Loucy (cell line): Measurements from ENCODE around the gene SCYGR8.

Experiments used
- H2AFZ ChIP-seq: fragments of 200-600 bp; sonication (generic); 2 replicates; pipeline ENCODE4 v1.6.0; 2016; ENCODE audit warnings: antibody characterized with exemption, mild to moderate bottlenecking, low read length, moderate library complexity
- H3F3A ChIP-seq: fragments of 200-600 bp; 2 replicates; pipeline ENCODE4 v1.6.0; 2016; ENCODE audit warnings: antibody characterized with exemption, low read depth, mild to moderate bottlenecking
- H3K27me3 ChIP-seq: fragments of 200-600 bp; sonication (generic); 2 replicates; pipeline ENCODE4 v1.6.1; 2014; ENCODE audit warnings: low read length, mild to moderate bottlenecking; ENCODE audit not compliant: insufficient read depth, poor library complexity, severe bottlenecking
- H3K36me3 ChIP-seq: fragments of 200-600 bp; sonication (generic); 2 replicates; pipeline ENCODE4 v1.6.1; 2016; ENCODE audit warnings: low read length; ENCODE audit not compliant: insufficient read depth
- H3K4me1 ChIP-seq: fragments of 200-600 bp; sonication (generic); 2 replicates; pipeline ENCODE4 v1.5.1; 2014; ENCODE audit warnings: low read length, mild to moderate bottlenecking; ENCODE audit not compliant: insufficient read depth, poor library complexity, severe bottlenecking
- H3K4me2 ChIP-seq: fragments of 200-600 bp; sonication (generic); 2 replicates; pipeline ENCODE4 v1.6.0; 2014; ENCODE audit warnings: antibody characterized with exemption, low read length, low read depth, mild to moderate bottlenecking; ENCODE audit not compliant: poor library complexity, severe bottlenecking
- H3K4me3 ChIP-seq: fragments of 200-600 bp; sonication (generic); 2 replicates; pipeline ENCODE4 v1.5.1; 2014; ENCODE audit warnings: low read length, mild to moderate bottlenecking, mixed read lengths; ENCODE audit not compliant: poor library complexity, severe bottlenecking
- H3K79me2 ChIP-seq: fragments of 200-600 bp; sonication (generic); 2 replicates; pipeline ENCODE4 v1.6.1; 2014; ENCODE audit warnings: low read length; ENCODE audit not compliant: insufficient read depth
- H3K9ac ChIP-seq: fragments of 200-600 bp; sonication (generic); 2 replicates; pipeline ENCODE4 v1.6.0; 2014; ENCODE audit warnings: mild to moderate bottlenecking, low read depth, low read length, moderate library complexity; ENCODE audit not compliant: poor library complexity, severe bottlenecking
- H3K9me2 ChIP-seq: fragments of 200-600 bp; sonication (generic); replicated peaks from 2 replicates; pipeline ENCODE4 v1.6.1; 2016; ENCODE audit warnings: low read depth, low read length, mixed read lengths
- H3K9me3 ChIP-seq: fragments of 200-600 bp; sonication (generic); 2 replicates; pipeline ENCODE4 v1.6.1; 2014; ENCODE audit warnings: mild to moderate bottlenecking, antibody characterized with exemption, low read length, low read depth; ENCODE audit not compliant: insufficient read depth
- H4K20me1 ChIP-seq: fragments of 200-600 bp; sonication (generic); 2 replicates; pipeline ENCODE4 v1.6.0; 2014; ENCODE audit warnings: antibody characterized with exemption, low read length, mild to moderate bottlenecking; ENCODE audit not compliant: insufficient read depth, poor library complexity, severe bottlenecking
- CTCF ChIP-seq: fragments of 200-600 bp; sonication (generic); conservative IDR thresholded peaks from 2 replicates; pipeline ENCODE4 v1.5.1; 2014; ENCODE audit warnings: mild to moderate bottlenecking, antibody characterized with exemption, low read length
- EZH2phosphoT487 ChIP-seq: fragments of 200-600 bp; IDR thresholded peaks from 2 replicates; pipeline ENCODE4 v1.6.1; 2018; ENCODE audit warnings: antibody characterized with exemption, mild to moderate bottlenecking, moderate library complexity, borderline replicate concordance

The SCYGR8 gene

GRCh38 chr2:227780981-227781615 lies 35.4 kb downstream of the SCYGR8 start:
- H3K79me2 ChIP-seq, result no peaks in the 10 kb centered on the region
- H3K4me2 ChIP-seq, result no peak overlapping the region
- no peaks in the 10 kb centered on the region for H3F3A ChIP-seq
- TF ChIP-seq CTCF, result no peak
- no peak for TF ChIP-seq EZH2phosphoT487
- no peaks in the 10 kb centered on the region for H3K9me3 ChIP-seq
- no peak overlapping the region for H3K4me3 ChIP-seq
- H3K27me3 ChIP-seq, result no peaks in the 10 kb centered on the region
- no peak overlapping the region for H2AFZ ChIP-seq
- H4K20me1 ChIP-seq, result no peaks in the 10 kb centered on the region
- no peaks in the 10 kb centered on the region for H3K4me1 ChIP-seq
- no peaks in the 10 kb centered on the region for H3K36me3 ChIP-seq
- no peak overlapping the region for H3K9ac ChIP-seq
- H3K9me2 ChIP-seq, result no peaks in the 10 kb centered on the region

- no peaks in the 10 kb centered on the region for H3F3A ChIP-seq
- H2AFZ ChIP-seq, result no peak overlapping the region
- no peak overlapping the region for H3K4me3 ChIP-seq
- H3K36me3 ChIP-seq, result no peaks in the 10 kb centered on the region
- H3K79me2 ChIP-seq, result no peaks in the 10 kb centered on the region
- no peak for TF ChIP-seq CTCF
- no peak for TF ChIP-seq EZH2phosphoT487
- H3K9me3 ChIP-seq, result no peaks in the 10 kb centered on the region
- no peaks in the 10 kb centered on the region for H4K20me1 ChIP-seq
- no peaks in the 10 kb centered on the region for H3K9me2 ChIP-seq
- no peak overlapping the region for H3K9ac ChIP-seq
- H3K4me2 ChIP-seq, result no peak overlapping the region
- no peaks in the 10 kb centered on the region for H3K4me1 ChIP-seq
- H3K27me3 ChIP-seq, result no peaks in the 10 kb centered on the region
Measured at GRCh38 chr2:227781841-227782240, 36.1 kb downstream of the SCYGR8 start.

GRCh38 chr2:227782804-227783203 lies 37.1 kb downstream of the SCYGR8 start:
- Histone ChIP-seq H3K4me2 (no peak overlapping the region), H2AFZ (no peak overlapping the region), H3K36me3 (no peaks in the 10 kb centered on the region), H3K9me3 (no peaks in the 10 kb centered on the region), H3K9me2 (no peaks in the 10 kb centered on the region), H4K20me1 (no peaks in the 10 kb centered on the region), H3K79me2 (no peaks in the 10 kb centered on the region), H3K4me1 (no peaks in the 10 kb centered on the region), H3K4me3 (no peak overlapping the region), H3K27me3 (no peaks in the 10 kb centered on the region), H3K9ac (no peak overlapping the region), H3F3A (no peaks in the 10 kb centered on the region)
- TF ChIP-seq CTCF (no peak), EZH2phosphoT487 (no peak)
